Vagina (tissue), 2 donors: ENCODE data around the gene ATG16L1. TPM values are rescaled to one million over a fixed set of nuclear protein-coding genes. Genes with fewer than 3 reads are reported as not detected.

Experiments
- DNase-seq, 2 donors: peaks; one replicate each; pipeline ENCODE4 v3.0.0-alpha.2; 2017; ENCODE audit errors: extremely low spot score in 2 of 2
- H3K27ac ChIP-seq: fragments of 200-600 bp; sonication (generic); one replicate; pipeline ENCODE4 v1.5.1; 2019
- H3K27me3 ChIP-seq: fragments of 200-600 bp; sonication (generic); one replicate; pipeline ENCODE4 v1.5.1; 2019
- H3K36me3 ChIP-seq, 2 donors: fragments of 200-600 bp; sonication (generic); one replicate each; pipeline ENCODE4 v1.5.1; 2017 to 2019
- H3K4me1 ChIP-seq: fragments of 200-600 bp; sonication (generic); one replicate; pipeline ENCODE4 v1.5.1; 2019
- H3K4me3 ChIP-seq, 2 donors: fragments of 200-600 bp; sonication (generic); 1 replicate in 1 of 2; 2 replicates in 1 of 2; pipeline ENCODE4 v1.5.1; 2016 to 2019
- H3K9me3 ChIP-seq: fragments of 200-600 bp; sonication (generic); one replicate; pipeline ENCODE4 v1.5.1; 2019
- CTCF ChIP-seq, 3 experiments: fragments of 450-650 bp in 2 of 3; fragments of 200-600 bp in 1 of 3; sonication (generic) in 1 of 3; IDR thresholded peaks; one replicate each; pipeline ENCODE4 v1.5.1; 2017 to 2019; ENCODE audit warnings: antibody characterized with exemption in 3 of 3, mild to moderate bottlenecking in 2 of 3, moderate library complexity in 2 of 3
- POLR2A ChIP-seq, 2 donors: fragments of 450-650 bp; IDR thresholded peaks; one replicate each; pipeline ENCODE4 v1.6.1; 2017; ENCODE audit warnings: antibody characterized with exemption in 2 of 2, mild to moderate bottlenecking in 2 of 2, moderate library complexity in 2 of 2
- POLR2AphosphoS5 ChIP-seq, 2 donors: sonication (generic); formaldehyde crosslinking; IDR thresholded peaks; one replicate each; pipeline ENCODE4 v1.9.0; 2017; ENCODE audit warnings: antibody characterized with exemption in 2 of 2, mild to moderate bottlenecking in 2 of 2, low read depth in 1 of 2; ENCODE audit not compliant: insufficient read depth in 1 of 2
- intact Hi-C: fragments of 100-400 bp; cut with DNase I; formaldehyde crosslinking; loops from one replicate; pipeline ENCODE4 v1.15.1; 2023
- total RNA-seq: library from RNA; depleted of rRNA; stranded (reverse); fragments of >200 nt; gene quantifications from one replicate; pipeline ENCODE4 v1.2.3, GENCODE V29; 2016

Gene ATG16L1
- total RNA-seq, 1 donor from 2014 or later: 29.2 TPM

- no peak for DNase-seq
- Histone ChIP-seq H3K36me3 (no peaks in the 10 kb centered on the region), H3K27me3 (no peaks in the 10 kb centered on the region), H3K4me1 (no peaks in the 10 kb centered on the region), H3K4me3 (no peak overlapping the region), H3K9me3 (no peaks in the 10 kb centered on the region), H3K27ac (no peak overlapping the region)
- intact Hi-C loops: no loop called here
- TF ChIP-seq POLR2AphosphoS5 (IDR thresholded peaks at IDR 0.05; ENCODE audit: insufficient read depth in 1 of 2, low read depth in 1 of 2) (no peak), CTCF (IDR thresholded peaks at IDR 0.05) (no peak), POLR2A (IDR thresholded peaks at IDR 0.05) (no peak)
Observed at GRCh38 chr2:233225230-233226068, 26.0 kb upstream of the ATG16L1 start.

GRCh38 chr2:233226511-233227031 lies 24.9 kb upstream of the ATG16L1 start:
- no peak overlapping the region for H3K27ac ChIP-seq
- no peak overlapping the region for H3K4me3 ChIP-seq
- H3K9me3 ChIP-seq: no peaks in the 10 kb centered on the region
- TF ChIP-seq POLR2AphosphoS5 (IDR thresholded peaks at IDR 0.05; ENCODE audit: insufficient read depth in 1 of 2, low read depth in 1 of 2) (no peak), POLR2A (IDR thresholded peaks at IDR 0.05) (no peak), CTCF (IDR thresholded peaks at IDR 0.05) (no peak)
- no peaks in the 10 kb centered on the region for H3K36me3 ChIP-seq
- intact Hi-C loops: no loop called here
- no peaks in the 10 kb centered on the region for H3K27me3 ChIP-seq
- no peak for DNase-seq
- no peaks in the 10 kb centered on the region for H3K4me1 ChIP-seq

- Histone ChIP-seq H3K4me1 (no peaks in the 10 kb centered on the region), H3K9me3 (no peaks in the 10 kb centered on the region), H3K27ac (no peak overlapping the region), H3K36me3 (no peaks in the 10 kb centered on the region), H3K4me3 (no peak overlapping the region), H3K27me3 (no peaks in the 10 kb centered on the region)
- no peak for DNase-seq
- TF ChIP-seq CTCF (IDR thresholded peaks at IDR 0.05) (no peak), POLR2A (IDR thresholded peaks at IDR 0.05) (no peak), POLR2AphosphoS5 (IDR thresholded peaks at IDR 0.05; ENCODE audit: insufficient read depth in 1 of 2, low read depth in 1 of 2) (no peak)
- intact Hi-C loops: no loop called here
Observed at GRCh38 chr2:233227346-233227978, 24.0 kb upstream of the ATG16L1 start.

- DNase-seq: no peak
- TF ChIP-seq POLR2AphosphoS5 (IDR thresholded peaks at IDR 0.05; ENCODE audit: insufficient read depth in 1 of 2, low read depth in 1 of 2) (no peak), POLR2A (IDR thresholded peaks at IDR 0.05) (no peak), CTCF (IDR thresholded peaks at IDR 0.05) (no peak)
- intact Hi-C loops: no loop called here
Observed at GRCh38 chr2:233228376-233228775, 23.1 kb upstream of the ATG16L1 start.

More at GRCh38 chr2:233228376-233228775, 23.1 kb upstream of the ATG16L1 start:
- Histone ChIP-seq H3K9me3 (no peaks in the 10 kb centered on the region), H3K4me1 (no peaks in the 10 kb centered on the region), H3K27me3 (no peaks in the 10 kb centered on the region), H3K4me3 (no peak overlapping the region), H3K36me3 (no peaks in the 10 kb centered on the region), H3K27ac (no peak overlapping the region)
